ENCODE measurements around the gene KIRREL2.

- TF ChIP-seq CTCF (IDR thresholded peaks at IDR 0.05): no peak
- TF ChIP-seq EP300 (IDR thresholded peaks at IDR 0.05): no peak
- no peak for TF ChIP-seq POLR2AphosphoS5 (IDR thresholded peaks at IDR 0.05)
Measured at GRCh38 chr19:35822579-35822978, 34.1 kb upstream of the KIRREL2 start.

All from suprapubic skin (tissue), 4 donors.